Neural cell (in vitro differentiated cells): ENCODE data around the gene AHNAK. TPM values are rescaled to one million over a fixed set of nuclear protein-coding genes. Genes with fewer than 3 reads are reported as not detected.

ENCODE experiments used
- H2AFZ ChIP-seq: fragments of 200-600, 300-800 bp; sonication (generic), shearing (Covaris generic); 2 replicates; pipeline ENCODE4 v1.6.0; 2014; ENCODE audit warnings: low read depth, mild to moderate bottlenecking, antibody characterized with exemption, low read length, moderate library complexity
- H3F3A ChIP-seq: fragments of 200-600 bp; shearing (Covaris generic); 2 replicates; pipeline ENCODE4 v1.6.1; 2016; ENCODE audit warnings: mild to moderate bottlenecking, moderate library complexity, mixed read lengths, antibody characterized with exemption, low read length; ENCODE audit not compliant: insufficient read depth, poor library complexity, severe bottlenecking
- H3K27ac ChIP-seq: fragments of 200-600, 300-800 bp; sonication (generic), shearing (Covaris generic); 2 replicates; pipeline ENCODE4 v1.5.1; 2014; ENCODE audit warnings: mild to moderate bottlenecking, low read length, moderate library complexity
- H3K27me3 ChIP-seq: fragments of 300-800, 200-600 bp; sonication (generic), shearing (Covaris generic); 2 replicates; pipeline ENCODE4 v1.6.0; 2014; ENCODE audit warnings: mild to moderate bottlenecking, low read depth, low read length, moderate library complexity; ENCODE audit not compliant: insufficient read depth
- H3K36me3 ChIP-seq: fragments of 300-800, 200-600 bp; sonication (generic), shearing (Covaris generic); 2 replicates; pipeline ENCODE4 v1.5.1; 2014; ENCODE audit warnings: mild to moderate bottlenecking, antibody characterized with exemption, low read length, moderate library complexity; ENCODE audit not compliant: insufficient read depth
- H3K4me2 ChIP-seq: fragments of 300-800, 200-600 bp; sonication (generic), shearing (Covaris generic); 2 replicates; pipeline ENCODE4 v1.6.0; 2014; ENCODE audit warnings: mild to moderate bottlenecking, low read length
- H3K4me3 ChIP-seq: fragments of 300-800, 200-600 bp; sonication (generic), shearing (Covaris generic); 2 replicates; pipeline ENCODE4 v1.5.1; 2014; ENCODE audit warnings: mild to moderate bottlenecking, low read length, moderate library complexity
- H3K79me2 ChIP-seq: fragments of 200-600 bp; shearing (Covaris generic); replicated peaks from 2 replicates; pipeline ENCODE4 v1.6.0; 2014; ENCODE audit warnings: mild to moderate bottlenecking, low read length, moderate library complexity; ENCODE audit not compliant: insufficient read depth
- H3K9ac ChIP-seq: fragments of 300-800, 200-600 bp; sonication (generic), shearing (Covaris generic); 2 replicates; pipeline ENCODE4 v1.6.1; 2016; ENCODE audit warnings: mild to moderate bottlenecking, low read length, mixed read lengths
- H3K9me2 ChIP-seq: fragments of 200-600 bp; shearing (Covaris generic); 2 replicates; pipeline ENCODE4 v1.6.1; 2016; ENCODE audit warnings: mild to moderate bottlenecking, low read length, mixed read lengths; ENCODE audit not compliant: insufficient read depth
- H3K9me3 ChIP-seq: fragments of 200-600, 300-800 bp; sonication (generic), shearing (Covaris generic); 2 replicates; pipeline ENCODE4 v1.6.1; 2016; ENCODE audit warnings: mild to moderate bottlenecking, mixed run types, low read length, moderate library complexity, mixed read lengths
- H4K20me1 ChIP-seq: fragments of 200-600 bp; shearing (Covaris generic); 2 replicates; pipeline ENCODE4 v1.6.1; 2016; ENCODE audit warnings: mild to moderate bottlenecking, mixed run types; ENCODE audit not compliant: insufficient read depth
- CTCF ChIP-seq: fragments of 450-650 bp; IDR thresholded peaks from 2 replicates; pipeline ENCODE4 v1.5.1; 2014; ENCODE audit warnings: antibody characterized with exemption, mild to moderate bottlenecking, moderate library complexity; ENCODE audit not compliant: poor library complexity, severe bottlenecking
- EP300 ChIP-seq: fragments of 450-650 bp; conservative IDR thresholded peaks from 2 replicates; pipeline ENCODE4 v1.6.1; 2014; ENCODE audit warnings: antibody characterized with exemption, mild to moderate bottlenecking, moderate library complexity; ENCODE audit not compliant: poor library complexity, severe bottlenecking
- EZH2 ChIP-seq: fragments of 200-600, 300-800 bp; shearing (Covaris generic), sonication (generic); IDR thresholded peaks from 2 replicates; pipeline ENCODE4 v1.6.1; 2014; ENCODE audit warnings: antibody characterized with exemption, low read length, borderline replicate concordance, mild to moderate bottlenecking; ENCODE audit not compliant: insufficient read depth, poor library complexity, severe bottlenecking
- MXI1 ChIP-seq: fragments of 450-650 bp; conservative IDR thresholded peaks from 2 replicates; pipeline ENCODE4 v1.6.1; 2014; ENCODE audit warnings: antibody characterized with exemption, mild to moderate bottlenecking; ENCODE audit not compliant: poor library complexity, severe bottlenecking
- POLR2AphosphoS5 ChIP-seq: IDR thresholded peaks from 2 replicates; pipeline ENCODE4 v1.6.1; 2012
- RAD21 ChIP-seq: fragments of 450-650 bp; conservative IDR thresholded peaks from 2 replicates; pipeline ENCODE4 v1.6.1; 2014; ENCODE audit warnings: antibody characterized with exemption, mild to moderate bottlenecking, moderate library complexity
- REST ChIP-seq: IDR thresholded peaks from 2 replicates; pipeline ENCODE4 v1.6.1; 2012; ENCODE audit warnings: borderline replicate concordance
- SMC3 ChIP-seq: fragments of 450-650 bp; conservative IDR thresholded peaks from 2 replicates; pipeline ENCODE4 v1.6.1; 2014; ENCODE audit warnings: antibody characterized with exemption, mild to moderate bottlenecking, moderate library complexity; ENCODE audit not compliant: poor library complexity
- TAF1 ChIP-seq: IDR thresholded peaks from 2 replicates; pipeline ENCODE4 v1.6.1; 2012; ENCODE audit warnings: low read depth
- polyA plus RNA-seq: library from polyadenylated mRNA; depleted of rRNA; stranded (reverse); fragments of >200 nt; gene quantifications from 2 replicates; pipeline ENCODE4 v1.2.3, GENCODE V29; 2014

The AHNAK gene
- polyA plus RNA-seq, 1 donor from 2014 or later: 0.11 TPM

GRCh38 chr11:62538470-62539237, 8.0 kb downstream of the AHNAK start:
- Histone ChIP-seq H3K9ac (no peak overlapping the region), H3K4me2 (no peak overlapping the region), H3F3A (no peaks in the 10 kb centered on the region), H4K20me1 (no peaks in the 10 kb centered on the region), H3K9me2 (no peaks in the 10 kb centered on the region), H3K79me2 (no peaks in the 10 kb centered on the region), H3K9me3 (no peaks in the 10 kb centered on the region), H3K4me3 (no peak overlapping the region), H3K27ac (no peak overlapping the region), H3K36me3 (no peaks in the 10 kb centered on the region), H2AFZ (no peak overlapping the region), H3K27me3 (peaks cover 13% of the 10 kb centered on the region)
- TF ChIP-seq EP300 (no peak), REST (no peak), EZH2 (no peak), CTCF (no peak)

GRCh38 chr11:62536301-62536957, 10.2 kb downstream of the AHNAK start:
- H3K4me3 ChIP-seq: no peak overlapping the region
- no peaks in the 10 kb centered on the region for H3K79me2 ChIP-seq
- H3K9me3 ChIP-seq: no peaks in the 10 kb centered on the region
- no peak overlapping the region for H3K27ac ChIP-seq
- no peaks in the 10 kb centered on the region for H3K36me3 ChIP-seq
- no peaks in the 10 kb centered on the region for H4K20me1 ChIP-seq
- TF ChIP-seq TAF1 (no peak), POLR2AphosphoS5 (no peak), EP300 (no peak), MXI1 (no peak), CTCF (no peak), SMC3 (no peak), REST (no peak), RAD21 (no peak), EZH2 (no peak)
- H3K9ac ChIP-seq: no peak overlapping the region
- no peak overlapping the region for H3K4me2 ChIP-seq
- H2AFZ ChIP-seq: no peak overlapping the region
- no peaks in the 10 kb centered on the region for H3K9me2 ChIP-seq
- H3F3A ChIP-seq: no peaks in the 10 kb centered on the region
- no peaks in the 10 kb centered on the region for H3K27me3 ChIP-seq
